Endothelial cell of umbilical vein (primary cell): ENCODE results near the gene SHOC2. TPM values are rescaled to one million over a fixed set of nuclear protein-coding genes. Genes with fewer than 3 reads are reported as not detected.

ENCODE experiments used
- BruUV-seq: library from RNA; stranded (reverse); fragments of 400-500 nt; replicated peaks from 2 replicates; lab custom pipeline; 2021; lab: Mats Ljungman, UMichigan
- CTCF ChIA-PET: fragments of 300-600, 350-600 bp; sonication (Branson Sonifier 250); formaldehyde crosslinking; loops from one replicate; lab custom pipeline; 2021; ENCODE audit warnings: antibody characterized with exemption, inconsistent platforms; lab: Charles Lee
- POLR2A ChIA-PET: fragments of 300-600, 350-600 bp; sonication (Branson Sonifier 250); formaldehyde crosslinking; loops from one replicate; lab custom pipeline; 2021; ENCODE audit warnings: antibody characterized with exemption, inconsistent platforms; lab: Charles Lee
- DNase-seq: peaks from one replicate; pipeline ENCODE4 v3.0.0-alpha.2; 2011; ENCODE audit warnings: low read depth, low spot score
- FAIRE-seq: peaks from 2 replicates; lab custom pipeline; 2011; peaks lifted over from hg19 to GRCh38; lab: Jason Lieb, UNC
- H2AFZ ChIP-seq: 2 replicates; pipeline ENCODE4 v1.6.0; 2012; ENCODE audit warnings: low read depth, low read length, control low read depth, inconsistent platforms
- H3K27ac ChIP-seq: 2 replicates; pipeline ENCODE4 v1.5.1; 2011; ENCODE audit warnings: low read depth, mild to moderate bottlenecking, control low read depth, low read length, moderate library complexity; ENCODE audit not compliant: insufficient read depth
- H3K27me3 ChIP-seq, 2 experiments: 2 replicates each; pipeline versions ENCODE4 v1.6.0 to v1.6.1; 2011; ENCODE audit warnings: low read length in 2 of 2, mixed read lengths in 1 of 2; ENCODE audit not compliant: control insufficient read depth in 2 of 2, insufficient read depth in 2 of 2
- H3K36me3 ChIP-seq, 2 experiments: 2 replicates in 1 of 2; 3 replicates in 1 of 2; pipeline ENCODE4 v1.5.1; 2011; ENCODE audit warnings: low read length in 2 of 2, mild to moderate bottlenecking in 1 of 2, moderate library complexity in 1 of 2; ENCODE audit not compliant: control insufficient read depth in 2 of 2, insufficient read depth in 2 of 2; ENCODE audit errors: extremely low read depth in 1 of 2
- H3K4me1 ChIP-seq: 3 replicates; pipeline ENCODE4 v1.5.1; 2011; ENCODE audit warnings: mild to moderate bottlenecking, low read length; ENCODE audit not compliant: control insufficient read depth, insufficient read depth; ENCODE audit errors: extremely low read depth
- H3K4me2 ChIP-seq: 2 replicates; pipeline ENCODE4 v1.6.1; 2011; ENCODE audit warnings: low read length, control low read depth, mixed read lengths; ENCODE audit not compliant: insufficient read depth
- H3K4me3 ChIP-seq, 3 experiments: fragments of 200-600 bp in 1 of 3; sonication (generic), shearing (Covaris generic) in 1 of 3; replicated peaks in 1 of 3; 2 replicates each; pipeline ENCODE4 v1.5.1; 2011 to 2016; ENCODE audit warnings: control low read depth in 3 of 3, low read length in 3 of 3, mild to moderate bottlenecking in 2 of 3, inconsistent platforms in 1 of 3, low read depth in 1 of 3, moderate library complexity in 1 of 3; ENCODE audit not compliant: insufficient read depth in 1 of 3
- H3K79me2 ChIP-seq: 2 replicates; pipeline ENCODE4 v1.6.0; 2012; ENCODE audit warnings: low read length, inconsistent platforms; ENCODE audit not compliant: control insufficient read depth, insufficient read depth
- H3K9ac ChIP-seq: replicated peaks from 2 replicates; pipeline ENCODE3; 2011; ENCODE audit warnings: low read length, control low read depth; ENCODE audit not compliant: insufficient read depth; ENCODE audit errors: extremely low read depth
- H3K9me1 ChIP-seq: replicated peaks from 3 replicates; pipeline ENCODE4 v1.6.0; 2011; ENCODE audit warnings: mild to moderate bottlenecking, low read length; ENCODE audit not compliant: control insufficient read depth, insufficient read depth; ENCODE audit errors: extremely low read depth
- H3K9me3 ChIP-seq: replicated peaks from 2 replicates; pipeline ENCODE4 v1.5.1; 2012; ENCODE audit warnings: low read length, inconsistent platforms; ENCODE audit not compliant: control insufficient read depth, insufficient read depth
- H4K20me1 ChIP-seq: replicated peaks from 2 replicates; pipeline ENCODE3; 2011; ENCODE audit warnings: mild to moderate bottlenecking, low read length; ENCODE audit not compliant: control insufficient read depth, insufficient read depth; ENCODE audit errors: extremely low read depth
- CTCF ChIP-seq, 2 donors: IDR thresholded peaks; 1 replicate in 1 of 2; 2 replicates in 1 of 2; pipeline ENCODE4 v1.5.1; 2011; ENCODE audit warnings: low read length in 2 of 2, mild to moderate bottlenecking in 2 of 2, moderate library complexity in 2 of 2, control low read depth in 1 of 2, inconsistent platforms in 1 of 2, low read depth in 1 of 2; ENCODE audit not compliant: insufficient read depth in 1 of 2; ENCODE audit errors: extremely low read depth in 1 of 2
- EZH2 ChIP-seq: IDR thresholded peaks from 2 replicates; pipeline ENCODE4 v1.6.1; 2012; ENCODE audit warnings: borderline replicate concordance, low read depth, mild to moderate bottlenecking, moderate library complexity, low read length, inconsistent platforms; ENCODE audit not compliant: severe bottlenecking
- FOS ChIP-seq: IDR thresholded peaks from 2 replicates; pipeline ENCODE4 v1.6.1; 2011; ENCODE audit warnings: mild to moderate bottlenecking, low read length, moderate library complexity, borderline replicate concordance; ENCODE audit not compliant: insufficient read depth
- GATA2 ChIP-seq: IDR thresholded peaks from 2 replicates; pipeline ENCODE4 v1.7.0; 2011; ENCODE audit warnings: low read depth, mild to moderate bottlenecking, moderate library complexity, mixed read lengths, low read length; ENCODE audit not compliant: insufficient read length, insufficient read depth
- JUN ChIP-seq: IDR thresholded peaks from 2 replicates; pipeline ENCODE4 v1.6.1; 2011; ENCODE audit warnings: borderline replicate concordance, low read depth; ENCODE audit not compliant: insufficient read length, insufficient read depth
- MYC ChIP-seq: IDR thresholded peaks from one replicate; pipeline ENCODE4 v1.6.1; 2011; ENCODE audit warnings: mild to moderate bottlenecking, low read depth, low read length
- POLR2A ChIP-seq: IDR thresholded peaks from 2 replicates; pipeline ENCODE4 v1.6.1; 2012; ENCODE audit warnings: low read depth, mild to moderate bottlenecking, control low read depth, low read length
- POLR2AphosphoS5 ChIP-seq: IDR thresholded peaks from 2 replicates; pipeline ENCODE4 v1.6.1; 2012; ENCODE audit warnings: low read depth, mild to moderate bottlenecking, control low read depth, low read length, moderate library complexity; ENCODE audit not compliant: insufficient read depth
- dilution Hi-C: fragments of 300-500 bp; cut with MboI; formaldehyde crosslinking; loops from one replicate; pipeline ENCODE4 v1.15.0; 2019; ENCODE audit warnings: low sequenced_read_pairs; ENCODE audit not compliant: extremely low pct_ligation_motif_present
- intact Hi-C: fragments of 100-400 bp; cut with micrococcal nuclease; formaldehyde crosslinking; loops from one replicate; pipeline ENCODE4 v1.10.0; 2022
- polyA plus RNA-seq, 4 experiments: library from polyadenylated mRNA; depleted of rRNA in 3 of 4; stranded (reverse) in 3 of 4; unstranded in 1 of 4; fragments of >200 nt; gene quantifications; 2 replicates each; pipeline versions ENCODE4 v1.2.1 to v1.2.3, GENCODE V29; 2011 to 2012; ENCODE audit warnings: missing spikeins in 1 of 4
- total RNA-seq: library from RNA; stranded (reverse); gene quantifications from 2 replicates; pipeline ENCODE4 v1.2.3, GENCODE V29; 2021
- TF ChIP-seq, protein P1 (sequence below): IDR thresholded peaks from 2 replicates; pipeline ENCODE4 v1.6.1; 2011; ENCODE audit not compliant: insufficient read depth, insufficient read length

SHOC2 gene
- total and polyA plus RNA-seq, 2 donors (not counting 3 experiments of a cell fraction or from before 2014, with no cell fraction given): 13.0 to 37.1 TPM

GRCh38 chr10:110901954-110902819 is 17.2 kb upstream of the SHOC2 start:
- FAIRE-seq (no peak), DNase-seq (no peak)
- BruUV-seq: no TSS peak
- POLR2A ChIA-PET: no interaction called here
- H2AFZ ChIP-seq: no peak overlapping the region
- dilution Hi-C loops (no loop called here), intact Hi-C loops (no loop called here)
- H3K4me1 ChIP-seq: no peaks in the 10 kb centered on the region
- H3K9ac ChIP-seq: no peak overlapping the region
- CTCF ChIA-PET: interaction anchor here (0.8 to 2.0 kb wide), 6 partner anchors 8 to 156 kb away, joined by 3 to 7 read pairs (median 4); partner anchors contain the start of genes BBIP1 and SHOC2
- no peaks in the 10 kb centered on the region for H4K20me1 ChIP-seq
- no peaks in the 10 kb centered on the region for H3K27me3 ChIP-seq
- TF ChIP-seq POLR2AphosphoS5 (no peak), EZH2 (no peak), JUN (no peak), CTCF (IDR thresholded peaks at IDR 0.05; ENCODE audit: extremely low read depth in 1 of 2, insufficient read depth in 1 of 2, low read depth in 1 of 2, low read length in 2 of 2) (no peak), FOS (no peak), MYC (no peak), POLR2A (no peak), GATA2 (no peak)
- TF ChIP-seq, protein P1, sequence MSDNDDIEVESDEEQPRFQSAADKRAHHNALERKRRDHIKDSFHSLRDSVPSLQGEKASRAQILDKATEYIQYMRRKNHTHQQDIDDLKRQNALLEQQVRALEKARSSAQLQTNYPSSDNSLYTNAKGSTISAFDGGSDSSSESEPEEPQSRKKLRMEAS: no peak
- no peak overlapping the region for H3K4me3 ChIP-seq
- peaks cover 2 to 4% of the 10 kb centered on the region in 2 experiments for H3K36me3 ChIP-seq
- no peak overlapping the region for H3K4me2 ChIP-seq
- H3K9me3 ChIP-seq: no peaks in the 10 kb centered on the region
- no peaks in the 10 kb centered on the region for H3K9me1 ChIP-seq
- H3K27ac ChIP-seq: no peak overlapping the region
- H3K79me2 ChIP-seq: no peaks in the 10 kb centered on the region
